Measurements from ENCODE around the gene PRR9. TPM values are rescaled to one million over a fixed set of nuclear protein-coding genes. Genes with fewer than 3 reads are reported as not detected.

PRR9 gene
- polyA plus RNA-seq, 1 donor from 2014 or later, result not detected

GRCh38 chr1:153265457-153265856 is 48.1 kb downstream of the PRR9 start:
- peaks cover 2% of the 10 kb centered on the region for H3F3A ChIP-seq (ENCODE audit: insufficient read depth, low read length, poor library complexity, severe bottlenecking)
- H3K27me3 ChIP-seq (ENCODE audit: insufficient read depth, low read depth, low read length), result peaks cover 37% of the 10 kb centered on the region
- no peaks in the 10 kb centered on the region for H4K20me1 ChIP-seq (ENCODE audit: insufficient read depth)
- no peaks in the 10 kb centered on the region for H3K9me3 ChIP-seq (ENCODE audit: low read length)
- no peak overlapping the region for H3K4me2 ChIP-seq (ENCODE audit: low read length)
- no peaks in the 10 kb centered on the region for H3K36me3 ChIP-seq (ENCODE audit: insufficient read depth, low read length)
- no peak overlapping the region for H3K4me3 ChIP-seq (ENCODE audit: low read length)
- no peak overlapping the region for H3K9ac ChIP-seq (ENCODE audit: low read length)
- no peak overlapping the region for H2AFZ ChIP-seq (ENCODE audit: low read depth, low read length)
- no peaks in the 10 kb centered on the region for H3K9me2 ChIP-seq (ENCODE audit: insufficient read depth, low read length)
- H3K27ac ChIP-seq (ENCODE audit: low read length), result no peak overlapping the region
- H3K79me2 ChIP-seq (replicated peaks; ENCODE audit: insufficient read depth, low read length), result no peaks in the 10 kb centered on the region
- no peak for TF ChIP-seq EP300 (conservative IDR thresholded peaks at IDR 0.05; ENCODE audit: poor library complexity, severe bottlenecking)
- no peak for TF ChIP-seq RAD21 (conservative IDR thresholded peaks at IDR 0.05)
- no peak for TF ChIP-seq EZH2 (IDR thresholded peaks at IDR 0.05; ENCODE audit: borderline replicate concordance, insufficient read depth, low read length, poor library complexity, severe bottlenecking)
- TF ChIP-seq REST (IDR thresholded peaks at IDR 0.05; ENCODE audit: borderline replicate concordance), result no peak
- TF ChIP-seq POLR2AphosphoS5 (IDR thresholded peaks at IDR 0.05), result no peak
- no peak for TF ChIP-seq TAF1 (IDR thresholded peaks at IDR 0.05; ENCODE audit: low read depth)
- TF ChIP-seq CTCF (IDR thresholded peaks at IDR 0.05; ENCODE audit: poor library complexity, severe bottlenecking), result no peak
- TF ChIP-seq SMC3 (conservative IDR thresholded peaks at IDR 0.05; ENCODE audit: poor library complexity), result no peak
- TF ChIP-seq MXI1 (conservative IDR thresholded peaks at IDR 0.05; ENCODE audit: poor library complexity, severe bottlenecking), result no peak

Other genes with a start within 250 kb of the PRR9 start
- not detected in 2 replicates for gene SPRR4, start 246.9 kb upstream of the PRR9 start, polyA plus RNA-seq
- gene SPRR1A, start 233.5 kb upstream of the PRR9 start, polyA plus RNA-seq, result not detected in 2 replicates
- not detected in 2 replicates for gene SPRR3, start 215.8 kb upstream of the PRR9 start, polyA plus RNA-seq
- not detected in 2 replicates for gene SPRR1B, start 186.4 kb upstream of the PRR9 start, polyA plus RNA-seq
- gene SPRR2D, start 176.5 kb upstream of the PRR9 start, polyA plus RNA-seq, result not detected in 2 replicates
- gene SPRR2A, start 160.1 kb upstream of the PRR9 start, polyA plus RNA-seq, result not detected in 2 replicates
- not detected in 2 replicates for gene SPRR2B, start 146.0 kb upstream of the PRR9 start, polyA plus RNA-seq
- not detected in 2 replicates for gene SPRR2E, start 123.1 kb upstream of the PRR9 start, polyA plus RNA-seq
- not detected in 2 replicates for gene SPRR2F, start 104.1 kb upstream of the PRR9 start, polyA plus RNA-seq
- not detected in 2 replicates for gene SPRR2G, start 66.7 kb upstream of the PRR9 start, polyA plus RNA-seq
- not detected in 2 replicates for gene LELP1, start 14.2 kb upstream of the PRR9 start, polyA plus RNA-seq
- gene LORICRIN, start 42.1 kb downstream of the PRR9 start, polyA plus RNA-seq, result 0.42 and 1.3 TPM in 2 replicates
- not detected in 2 replicates for gene PGLYRP3, start 95.4 kb downstream of the PRR9 start, polyA plus RNA-seq
- gene PGLYRP4, start 131.3 kb downstream of the PRR9 start, polyA plus RNA-seq, result not detected in 2 replicates
- gene S100A9, start 140.3 kb downstream of the PRR9 start, polyA plus RNA-seq, result not detected in 2 replicates
- not detected in 2 replicates for gene S100A12, start 158.0 kb downstream of the PRR9 start, polyA plus RNA-seq
- not detected in 2 replicates for gene S100A8, start 173.5 kb downstream of the PRR9 start, polyA plus RNA-seq
- 0.24 TPM in 1 of 2 replicates, not detected in the other for gene S100A7A, start 198.9 kb downstream of the PRR9 start, polyA plus RNA-seq
- gene S100A7, start 243.1 kb downstream of the PRR9 start, polyA plus RNA-seq, result not detected in 2 replicates

All from neural cell (in vitro differentiated cells).